HG02840 (cell line): ENCODE results near the gene PCDH9.
"Not testable (repeated sequence)": the region's sequence is repeated elsewhere in the genome, so short reads cannot be mapped to it uniquely, and the experiment has no call there.

Experiments used
- ATAC-seq: cut with Tn5 transposase; IDR thresholded peaks from one replicate; pipeline ENCODE4 v1.9.1; 2021; ENCODE audit warnings: mild to moderate bottlenecking, moderate library complexity, moderate number of reproducible peaks; ENCODE audit not compliant: unreplicated experiment, low FRiP score

The PCDH9 gene

GRCh38 chr13:66341635-66342377, 888.3 kb downstream of the PCDH9 start:
- no peak for ATAC-seq

- ATAC-seq: no peak
These were observed 890.9 kb downstream of the PCDH9 start for GRCh38 chr13:66339214-66339613.

GRCh38 chr13:66338542-66338941, 891.6 kb downstream of the PCDH9 start:
- ATAC-seq: no peak

GRCh38 chr13:66335626-66336025, 894.5 kb downstream of the PCDH9 start:
- no peak for ATAC-seq

- no peak for ATAC-seq
These were observed 900.1 kb downstream of the PCDH9 start for GRCh38 chr13:66329988-66330451.

- no peak for ATAC-seq
These were observed 901.7 kb downstream of the PCDH9 start for GRCh38 chr13:66328476-66328875.

- no peak for ATAC-seq
These were observed 906.3 kb downstream of the PCDH9 start for GRCh38 chr13:66323745-66324347.

- no peak for ATAC-seq
These were observed 907.2 kb downstream of the PCDH9 start for GRCh38 chr13:66322936-66323335.

- ATAC-seq: no peak
These were observed 907.9 kb downstream of the PCDH9 start for GRCh38 chr13:66322193-66322740.

GRCh38 chr13:66314911-66315310, 915.2 kb downstream of the PCDH9 start:
- no peak for ATAC-seq

- no peak for ATAC-seq
These were observed 916.7 kb downstream of the PCDH9 start for GRCh38 chr13:66313413-66313812.

- no peak for ATAC-seq
These were observed 917.6 kb downstream of the PCDH9 start for GRCh38 chr13:66312312-66313087.

GRCh38 chr13:66305961-66306617, 924.0 kb downstream of the PCDH9 start:
- no peak for ATAC-seq

GRCh38 chr13:66301482-66301881, 928.7 kb downstream of the PCDH9 start:
- no peak for ATAC-seq

GRCh38 chr13:66301006-66301405, 929.1 kb downstream of the PCDH9 start:
- no peak for ATAC-seq

GRCh38 chr13:66296875-66297274, 933.3 kb downstream of the PCDH9 start:
- no peak for ATAC-seq

- ATAC-seq: no peak
These were observed 933.8 kb downstream of the PCDH9 start for GRCh38 chr13:66296328-66296727.

GRCh38 chr13:66286806-66287205, 943.3 kb downstream of the PCDH9 start:
- not testable (repeated sequence) for ATAC-seq

- no peak for ATAC-seq
These were observed 954.7 kb downstream of the PCDH9 start for GRCh38 chr13:66275416-66275815.

- no peak for ATAC-seq
These were observed 957.1 kb downstream of the PCDH9 start for GRCh38 chr13:66273011-66273410.
